Endodermal cell (in vitro differentiated cells): Measurements from ENCODE around the gene C12orf42. TPM values are rescaled to one million over a fixed set of nuclear protein-coding genes. Genes with fewer than 3 reads are reported as not detected.

ENCODE experiments used
- DNase-seq: peaks from one replicate; pipeline ENCODE4 v3.0.0-alpha.2; 2017
- H3K27ac ChIP-seq: 2 replicates; pipeline ENCODE4 v1.5.1; 2013; ENCODE audit warnings: mild to moderate bottlenecking, low read depth, low read length, moderate library complexity
- H3K27me3 ChIP-seq: 2 replicates; pipeline ENCODE4 v1.6.1; 2013; ENCODE audit warnings: mild to moderate bottlenecking, low read length, moderate library complexity; ENCODE audit not compliant: insufficient read depth, control insufficient read depth, poor library complexity, severe bottlenecking
- H3K36me3 ChIP-seq: 2 replicates; pipeline ENCODE4 v1.7.0; 2013; ENCODE audit warnings: mild to moderate bottlenecking, low read length, moderate library complexity; ENCODE audit not compliant: control insufficient read depth, insufficient read depth
- H3K4me1 ChIP-seq: one replicate; pipeline ENCODE4 v1.7.0; 2013; ENCODE audit warnings: low read length; ENCODE audit not compliant: control insufficient read depth, insufficient read depth
- H3K4me3 ChIP-seq: 2 replicates; pipeline ENCODE4 v1.5.1; 2013; ENCODE audit warnings: mild to moderate bottlenecking, low read length, moderate library complexity
- H3K9ac ChIP-seq: 2 replicates; pipeline ENCODE4 v1.6.1; 2013; ENCODE audit warnings: mild to moderate bottlenecking, low read length, moderate library complexity; ENCODE audit not compliant: poor library complexity, severe bottlenecking; ENCODE audit errors: extremely low read depth
- H3K9me3 ChIP-seq: 2 replicates; pipeline ENCODE4 v1.6.1; 2013; ENCODE audit warnings: mild to moderate bottlenecking, low read length, moderate library complexity; ENCODE audit not compliant: control insufficient read depth
- H3K27ac Mint-ChIP-seq: 2 replicates; pipeline ENCODE4 v1.8.0; 2020; ENCODE audit warnings: mixed read lengths
- H3K27me3 Mint-ChIP-seq: 2 replicates; pipeline ENCODE4 v1.8.0; 2021; ENCODE audit warnings: mild to moderate bottlenecking, mixed read lengths; ENCODE audit not compliant: insufficient read depth
- H3K36me3 Mint-ChIP-seq: 2 replicates; pipeline ENCODE4 v1.8.0; 2020; ENCODE audit warnings: low read depth, mixed read lengths
- H3K4me1 Mint-ChIP-seq: 2 replicates; pipeline ENCODE4 v1.8.0; 2020; ENCODE audit warnings: mixed read lengths
- H3K4me3 Mint-ChIP-seq: 2 replicates; pipeline ENCODE4 v1.8.0; 2020; ENCODE audit warnings: mild to moderate bottlenecking, moderate library complexity, mixed read lengths
- H3K9me3 Mint-ChIP-seq: 2 replicates; pipeline ENCODE4 v1.8.0; 2020; ENCODE audit warnings: mild to moderate bottlenecking, mixed read lengths
- WGBS, 2 experiments: methylation state at CpG; one replicate each; pipeline versions ENCODE4 v1.1.5 to v1.1.7; 2013; ENCODE audit warnings: missing lambda C conversion rate in 2 of 2, mixed read lengths in 1 of 2; ENCODE audit not compliant: insufficient coverage in 1 of 2, insufficient read length in 1 of 2; 5-methylcytosine and 5-hydroxymethylcytosine counted together
- total RNA-seq, 2 donors: library from RNA; stranded (reverse); fragmentation: NEBNext Ultra II Directional in 1 of 2; extraction: Animal tissue kit (Norgen Biotek cat#: 25700) in 1 of 2; gene quantifications; 2 replicates in 1 of 2; 3 replicates in 1 of 2; pipeline ENCODE4 v1.2.1, GENCODE V29; 2021
- TF ChIP-seq, protein P1 (sequence below): fragments of 200-600 bp; sonication (generic); conservative IDR thresholded peaks from 2 replicates; pipeline ENCODE4 v1.5.0; 2021; ENCODE audit warnings: antibody characterized with exemption, mild to moderate bottlenecking

Gene C12orf42
- total RNA-seq, 2 donors from 2014 or later, result not detected

DNA sequence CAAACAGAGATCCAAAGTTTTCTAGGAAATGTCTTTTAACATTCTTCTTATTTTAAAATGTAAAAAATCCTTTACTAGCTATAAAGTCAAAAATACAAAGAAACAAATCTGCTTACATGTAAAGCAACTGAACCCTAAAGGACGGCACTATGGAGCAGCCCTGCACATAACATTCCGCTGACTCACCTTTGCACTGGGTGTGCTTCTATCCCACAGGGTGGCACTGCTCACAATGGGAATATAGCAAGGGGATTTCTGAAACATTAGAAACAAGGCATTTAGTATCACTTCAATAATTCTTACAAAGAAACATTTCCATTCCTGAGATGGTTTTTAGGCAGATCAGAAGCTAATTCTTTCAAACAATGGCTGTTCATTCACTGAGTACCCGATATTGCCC is 94.3 kb downstream of the C12orf42 start:
- peak; percentile 64 for DNase-seq
- Histone ChIP-seq H3K9ac (no peak overlapping the region), H3K9me3 (no peaks in the 10 kb centered on the region), H3K36me3 (no peaks in the 10 kb centered on the region), H3K27ac (no peak overlapping the region), H3K27me3 (no peaks in the 10 kb centered on the region), H3K4me1 (no peaks in the 10 kb centered on the region), H3K4me3 (no peak overlapping the region)
- no peak overlapping the region for H3K27ac Mint-ChIP-seq
- no peak overlapping the region for H3K4me3 Mint-ChIP-seq
- no peaks in the 10 kb centered on the region for H3K36me3 Mint-ChIP-seq
- no peaks in the 10 kb centered on the region for H3K27me3 Mint-ChIP-seq
- WGBS, 2 experiments, result 89 to 100% methylated on average over 1 to 3 of the region's 3 CpGs
- H3K4me1 Mint-ChIP-seq, result peaks cover 5% of the 10 kb centered on the region
- H3K9me3 Mint-ChIP-seq, result no peaks in the 10 kb centered on the region
- TF ChIP-seq, protein P1, sequence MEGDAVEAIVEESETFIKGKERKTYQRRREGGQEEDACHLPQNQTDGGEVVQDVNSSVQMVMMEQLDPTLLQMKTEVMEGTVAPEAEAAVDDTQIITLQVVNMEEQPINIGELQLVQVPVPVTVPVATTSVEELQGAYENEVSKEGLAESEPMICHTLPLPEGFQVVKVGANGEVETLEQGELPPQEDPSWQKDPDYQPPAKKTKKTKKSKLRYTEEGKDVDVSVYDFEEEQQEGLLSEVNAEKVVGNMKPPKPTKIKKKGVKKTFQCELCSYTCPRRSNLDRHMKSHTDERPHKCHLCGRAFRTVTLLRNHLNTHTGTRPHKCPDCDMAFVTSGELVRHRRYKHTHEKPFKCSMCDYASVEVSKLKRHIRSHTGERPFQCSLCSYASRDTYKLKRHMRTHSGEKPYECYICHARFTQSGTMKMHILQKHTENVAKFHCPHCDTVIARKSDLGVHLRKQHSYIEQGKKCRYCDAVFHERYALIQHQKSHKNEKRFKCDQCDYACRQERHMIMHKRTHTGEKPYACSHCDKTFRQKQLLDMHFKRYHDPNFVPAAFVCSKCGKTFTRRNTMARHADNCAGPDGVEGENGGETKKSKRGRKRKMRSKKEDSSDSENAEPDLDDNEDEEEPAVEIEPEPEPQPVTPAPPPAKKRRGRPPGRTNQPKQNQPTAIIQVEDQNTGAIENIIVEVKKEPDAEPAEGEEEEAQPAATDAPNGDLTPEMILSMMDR, result peak; percentile 36

DNA sequence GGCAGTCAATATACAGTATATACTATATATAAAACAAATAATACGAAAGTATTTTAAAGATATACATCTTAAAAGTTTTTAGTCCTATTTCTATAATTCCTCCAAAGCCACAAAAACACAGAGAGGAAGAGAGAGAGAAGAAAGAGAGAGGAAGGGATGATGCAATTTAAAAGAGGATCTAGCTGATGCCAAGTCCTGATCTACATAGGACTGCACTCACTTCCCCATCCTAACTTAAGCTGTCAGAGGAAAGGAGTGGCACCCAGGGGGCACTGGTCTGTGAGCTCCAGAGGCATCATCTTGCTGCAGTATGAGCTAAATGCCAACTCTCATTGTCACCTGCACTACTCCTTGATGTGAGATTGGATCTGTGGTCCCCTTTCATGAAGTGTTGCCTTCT is 95.8 kb downstream of the C12orf42 start:
- no peaks in the 10 kb centered on the region for H3K36me3 ChIP-seq
- H3K27ac ChIP-seq, result no peak overlapping the region
- no peak overlapping the region for H3K4me3 Mint-ChIP-seq
- no CpG with 5 or more reads among the region's 1 CpG for WGBS, 2 experiments
- H3K27me3 ChIP-seq, result no peaks in the 10 kb centered on the region
- no peak overlapping the region for H3K4me3 ChIP-seq
- H3K27ac Mint-ChIP-seq, result no peak overlapping the region
- H3K4me1 Mint-ChIP-seq, result peaks cover 1% of the 10 kb centered on the region
- no peaks in the 10 kb centered on the region for H3K9me3 Mint-ChIP-seq
- no peak overlapping the region for H3K9ac ChIP-seq
- H3K9me3 ChIP-seq, result no peaks in the 10 kb centered on the region
- H3K4me1 ChIP-seq, result no peaks in the 10 kb centered on the region
- TF ChIP-seq, protein P1, result peak; percentile 15
- H3K36me3 Mint-ChIP-seq, result no peaks in the 10 kb centered on the region
- no peak for DNase-seq
- H3K27me3 Mint-ChIP-seq, result no peaks in the 10 kb centered on the region

DNA sequence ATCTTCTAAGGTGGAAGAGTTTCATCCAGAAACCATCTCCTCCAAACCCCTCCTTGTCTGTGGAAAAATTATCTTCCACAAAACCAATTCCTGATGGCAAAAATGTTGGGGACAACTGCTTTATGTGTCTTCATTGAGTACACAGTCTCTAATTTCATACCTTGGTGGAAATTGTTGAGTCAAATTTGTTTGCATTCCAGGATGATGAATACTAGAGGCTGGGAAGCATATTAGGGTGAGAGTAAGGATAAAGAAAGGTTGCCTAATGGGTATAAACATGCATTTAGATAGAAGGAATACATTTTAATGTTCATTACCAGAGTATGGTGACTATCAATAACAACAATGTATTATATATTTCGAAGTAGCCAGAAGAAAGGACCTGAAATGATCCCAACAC is 98.2 kb downstream of the C12orf42 start:
- H3K27me3 ChIP-seq, result no peaks in the 10 kb centered on the region
- TF ChIP-seq, protein P1, result no peak
- Mint-ChIP-seq H3K9me3 (no peaks in the 10 kb centered on the region), H3K27me3 (no peaks in the 10 kb centered on the region), H3K36me3 (no peaks in the 10 kb centered on the region), H3K4me3 (no peak overlapping the region), H3K27ac (no peak overlapping the region), H3K4me1 (peaks cover 1% of the 10 kb centered on the region)
- 0% methylated on average over 1 of the region's 1 CpG; no CpG with 5 or more reads in 1 of the 2 experiments for WGBS, 2 experiments
- no peaks in the 10 kb centered on the region for H3K4me1 ChIP-seq
- H3K9me3 ChIP-seq, result no peaks in the 10 kb centered on the region
- H3K36me3 ChIP-seq, result no peaks in the 10 kb centered on the region
- no peak overlapping the region for H3K27ac ChIP-seq
- no peak for DNase-seq
- H3K9ac ChIP-seq, result no peak overlapping the region
- H3K4me3 ChIP-seq, result no peak overlapping the region
